GM12878 (cell line): Measurements from ENCODE around the gene PRDM12. TPM values are rescaled to one million over a fixed set of nuclear protein-coding genes. Genes with fewer than 3 reads are reported as not detected.

Source experiments
- ATAC-seq: fragments of 200-7000 bp; cut with Tn5 transposase; 3 replicates; pipeline ENCODE4 v1.9.1; 2020; ENCODE audit warnings: mild to moderate bottlenecking, moderate library complexity
- BruUV-seq: library from RNA; stranded (reverse); fragments of 400-500 nt; replicated peaks from 2 replicates; lab custom pipeline; 2021; lab: Mats Ljungman, UMichigan
- CTCF ChIA-PET: fragments of 300-600 bp; sonication (Branson Sonifier 250); formaldehyde crosslinking; extraction: SDS; loops from one replicate; lab custom pipeline; 2021; ENCODE audit warnings: inconsistent platforms; lab: Yijun Ruan, JAX
- POLR2A ChIA-PET: fragments of 350-600 bp; formaldehyde crosslinking; extraction: SDS; loops from one replicate; lab custom pipeline; 2021; ENCODE audit warnings: inconsistent platforms; lab: Charles Lee
- RAD21 ChIA-PET: fragments of 300-600 bp; sonication (Branson Sonifier 250); formaldehyde crosslinking; loops from one replicate; lab custom pipeline; 2023; ENCODE audit warnings: antibody characterized with exemption; ENCODE audit not compliant: unreplicated experiment; lab: Charles Lee
- SMC1A ChIA-PET: fragments of 300-600 bp; sonication (Branson Sonifier 250); formaldehyde crosslinking; loops from one replicate; lab custom pipeline; 2023; ENCODE audit not compliant: unreplicated experiment, uncharacterized antibody; lab: Charles Lee
- DNase-seq: peaks from one replicate; pipeline ENCODE4 v3.0.0-alpha.2; 2011; ENCODE audit warnings: low read depth, low spot score
- FAIRE-seq: peaks from 3 replicates; lab custom pipeline; 2011; peaks lifted over from hg19 to GRCh38; lab: Jason Lieb, UNC
- H2AFZ ChIP-seq: 2 replicates; pipeline ENCODE4 v1.6.0; 2011; ENCODE audit warnings: low read depth, low read length, control low read depth; ENCODE audit not compliant: control insufficient read depth
- H3K27ac ChIP-seq: 2 replicates; pipeline ENCODE4 v1.5.1; 2011; ENCODE audit warnings: control low read depth; ENCODE audit not compliant: control insufficient read depth, insufficient read depth
- H3K27me3 ChIP-seq, 2 experiments: replicated peaks in 1 of 2; 2 replicates each; pipeline versions ENCODE4 v1.6.0 to v1.6.1; 2011; ENCODE audit warnings: low read length in 1 of 2; ENCODE audit not compliant: control insufficient read depth in 2 of 2, insufficient read depth in 2 of 2
- H3K36me3 ChIP-seq, 2 experiments: 2 replicates each; pipeline ENCODE4 v1.5.1; 2011; ENCODE audit warnings: low read length in 1 of 2; ENCODE audit not compliant: control insufficient read depth in 2 of 2, insufficient read depth in 2 of 2
- H3K4me1 ChIP-seq: 2 replicates; pipeline ENCODE4 v1.6.1; 2011; ENCODE audit warnings: mild to moderate bottlenecking, low read length, moderate library complexity, mixed read lengths; ENCODE audit not compliant: control insufficient read depth, insufficient read depth
- H3K4me2 ChIP-seq: 2 replicates; pipeline ENCODE4 v1.6.0; 2011; ENCODE audit warnings: control low read depth; ENCODE audit not compliant: control insufficient read depth, insufficient read depth
- H3K4me3 ChIP-seq: fragments of 200-600 bp; sonication (generic); 2 replicates; pipeline ENCODE4 v1.5.1; 2016
- H3K79me2 ChIP-seq: 2 replicates; pipeline ENCODE4 v1.6.0; 2011; ENCODE audit warnings: low read length; ENCODE audit not compliant: control insufficient read depth, insufficient read depth
- H3K9ac ChIP-seq: 2 replicates; pipeline ENCODE4 v1.8.0; 2011; ENCODE audit warnings: low read length, control low read depth, mixed read lengths; ENCODE audit not compliant: control insufficient read depth, insufficient read depth
- H3K9me3 ChIP-seq: replicated peaks from 3 replicates; pipeline ENCODE4 v1.5.1; 2011; ENCODE audit warnings: mild to moderate bottlenecking, low read length; ENCODE audit not compliant: control insufficient read depth, insufficient read depth
- H4K20me1 ChIP-seq: 2 replicates; pipeline ENCODE4 v1.6.0; 2011; ENCODE audit not compliant: control insufficient read depth, insufficient read depth
- BCLAF1 ChIP-seq: fragments of 450-650 bp; IDR thresholded peaks from 2 replicates; pipeline ENCODE4 v1.6.1; 2017; ENCODE audit warnings: antibody characterized with exemption, mild to moderate bottlenecking, moderate library complexity
- CHD1 ChIP-seq: IDR thresholded peaks from 2 replicates; pipeline ENCODE4 v1.6.1; 2012; ENCODE audit warnings: low read depth, low read length, improper control_type of control experiment
- FOXM1 ChIP-seq: IDR thresholded peaks from 2 replicates; pipeline ENCODE4 v1.6.1; 2012; ENCODE audit warnings: low read depth, mild to moderate bottlenecking, inconsistent platforms, low read length, moderate library complexity
- GABPA ChIP-seq: IDR thresholded peaks from 2 replicates; pipeline ENCODE4 v1.6.1; 2014; ENCODE audit warnings: antibody characterized with exemption, low read depth, mild to moderate bottlenecking, inconsistent platforms
- GATAD2B ChIP-seq: fragments of 450-650 bp; conservative IDR thresholded peaks from 2 replicates; pipeline ENCODE4 v1.6.1; 2017; ENCODE audit warnings: low read depth, mild to moderate bottlenecking, moderate library complexity
- HDAC2 ChIP-seq: fragments of 200-600 bp; sonication (generic); IDR thresholded peaks from 2 replicates; pipeline ENCODE4 v1.6.1; 2017
- HDAC6 ChIP-seq: fragments of 200-600 bp; sonication (generic); IDR thresholded peaks from one replicate; pipeline ENCODE4 v1.8.0; 2017; ENCODE audit warnings: antibody characterized with exemption; ENCODE audit not compliant: unreplicated experiment
- IKZF1 ChIP-seq: fragments of 450-650 bp; conservative IDR thresholded peaks from 2 replicates; pipeline ENCODE4 v1.6.1; 2017; ENCODE audit warnings: antibody characterized with exemption, mild to moderate bottlenecking
- IKZF2 ChIP-seq, 2 experiments: fragments of 450-650 bp; IDR thresholded peaks; 2 replicates each; pipeline ENCODE4 v1.6.1; 2017; ENCODE audit warnings: mild to moderate bottlenecking in 2 of 2, moderate library complexity in 2 of 2
- POLR2A ChIP-seq: IDR thresholded peaks from 2 replicates; pipeline ENCODE4 v1.6.1; 2011; ENCODE audit warnings: low read depth, mild to moderate bottlenecking, low read length
- POLR2AphosphoS5 ChIP-seq: IDR thresholded peaks from 2 replicates; pipeline ENCODE4 v1.6.1; 2011; ENCODE audit warnings: mild to moderate bottlenecking, low read length, inconsistent platforms
- SP1 ChIP-seq: IDR thresholded peaks from one replicate; pipeline ENCODE4 v1.6.1; 2011; ENCODE audit warnings: low read depth, low read length
- STAT3 ChIP-seq: IDR thresholded peaks from 2 replicates; pipeline ENCODE4 v1.6.1; 2011; ENCODE audit warnings: low read depth, low read length, improper control_type of control experiment
- SUPT20H ChIP-seq: IDR thresholded peaks from 2 replicates; pipeline ENCODE4 v1.6.1; 2011; ENCODE audit warnings: low read depth, mild to moderate bottlenecking, low read length, moderate library complexity, borderline replicate concordance; ENCODE audit not compliant: control insufficient read depth
- ZBED1 ChIP-seq: IDR thresholded peaks from 2 replicates; pipeline ENCODE4 v1.6.1; 2016; ENCODE audit warnings: borderline replicate concordance
- ZNF24 ChIP-seq: fragments of 450-650 bp; IDR thresholded peaks from 2 replicates; pipeline ENCODE4 v1.6.1; 2017; ENCODE audit warnings: antibody characterized with exemption, mild to moderate bottlenecking
- WGBS: methylation state at CpG from one replicate; pipeline ENCODE4 v1.1.6; 2016; ENCODE audit warnings: low lambda C conversion rate; ENCODE audit not compliant: insufficient replicate concordance, insufficient coverage; ENCODE audit errors: missing lambda C conversion rate; 5-methylcytosine and 5-hydroxymethylcytosine counted together
- in situ Hi-C: fragments of 300-500 bp; cut with MboI; formaldehyde crosslinking; loops from 9 replicates; pipeline ENCODE4 v1.14.3; 2018; ENCODE audit warnings: mixed read lengths
- intact Hi-C: fragments of 100-400 bp; cut with micrococcal nuclease; formaldehyde crosslinking; loops from one replicate; pipeline ENCODE4 v1.14.2; 2022; ENCODE audit not compliant: unreplicated experiment
- polyA plus RNA-seq, 11 experiments: library from polyadenylated mRNA; depleted of rRNA in 4 of 11; unstranded in 6 of 11; stranded (reverse) in 5 of 11; fragments of >200 nt; fragmentation: Nextera tagmentation in 4 of 11; fragmentation: Illumina TruSeq in 1 of 11; extraction: Ambion mirVana in 4 of 11; extraction: Trizol in 1 of 11; gene quantifications; 1 replicate in 1 of 11; 2 replicates in 10 of 11; pipeline versions ENCODE4 v1.2.1 to v1.2.3, GENCODE V29; 2011 to 2016; ENCODE audit warnings: inconsistent platforms in 2 of 11, missing spikeins in 2 of 11, low read depth in 1 of 11
- total RNA-seq, 4 experiments: library from RNA; depleted of rRNA in 3 of 4; stranded (reverse); fragments of >200 nt in 3 of 4; fragmentation: Illumina TruSeq in 1 of 4; extraction: Trizol in 1 of 4; gene quantifications; 2 replicates each; pipeline versions ENCODE4 v1.2.1 to v1.2.3, GENCODE V29; 2013 to 2021
- TF ChIP-seq, protein P1 (sequence below): fragments of 450-650 bp; conservative IDR thresholded peaks from 2 replicates; pipeline ENCODE4 v1.6.1; 2017; ENCODE audit warnings: mild to moderate bottlenecking, moderate library complexity
- TF ChIP-seq, protein P2 (sequence below), 3 experiments: IDR thresholded peaks in 2 of 3; conservative IDR thresholded peaks in 1 of 3; 2 replicates each; pipeline ENCODE4 v1.5.1; 2011; ENCODE audit warnings: low read depth in 3 of 3, low read length in 3 of 3, mild to moderate bottlenecking in 3 of 3, control low read depth in 2 of 3, moderate library complexity in 2 of 3, inconsistent platforms in 1 of 3, mixed read lengths in 1 of 3; ENCODE audit not compliant: control insufficient read depth in 2 of 3, insufficient read depth in 1 of 3; ENCODE audit errors: extremely low read depth in 1 of 3

The PRDM12 gene
- total and polyA plus RNA-seq, 10 of the 15 experiments (the other 5 are each of a cell fraction or from before 2014, with no cell fraction given): not detected

DNA sequence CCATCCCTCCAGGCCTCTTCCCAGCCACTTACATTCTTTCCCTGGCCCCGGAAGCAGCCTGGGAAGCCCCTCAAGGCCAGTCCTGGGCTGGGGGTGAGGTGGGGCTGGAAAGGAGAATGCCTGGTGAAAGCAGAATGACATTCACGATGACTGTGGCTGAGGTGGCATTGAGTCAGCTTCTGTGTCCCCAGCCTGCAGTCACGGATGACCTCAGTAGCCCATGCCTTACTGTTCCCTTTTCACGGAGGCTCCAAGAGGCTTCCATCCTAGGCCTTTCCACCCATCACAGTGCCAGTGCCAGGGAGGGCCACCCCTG is 2.7 kb downstream of the PRDM12 start:
- TF ChIP-seq GATAD2B (no peak), POLR2A (no peak), HDAC6 (no peak), BCLAF1 (no peak), STAT3 (no peak), ZNF24 (no peak), FOXM1 (no peak), IKZF1 (no peak), GABPA (no peak), ZBED1 (no peak), SUPT20H (no peak), IKZF2 (IDR thresholded peaks at IDR 0.05) (no peak), POLR2AphosphoS5 (no peak), CHD1 (no peak), SP1 (no peak), HDAC2 (no peak)
- TF ChIP-seq, protein P1, sequence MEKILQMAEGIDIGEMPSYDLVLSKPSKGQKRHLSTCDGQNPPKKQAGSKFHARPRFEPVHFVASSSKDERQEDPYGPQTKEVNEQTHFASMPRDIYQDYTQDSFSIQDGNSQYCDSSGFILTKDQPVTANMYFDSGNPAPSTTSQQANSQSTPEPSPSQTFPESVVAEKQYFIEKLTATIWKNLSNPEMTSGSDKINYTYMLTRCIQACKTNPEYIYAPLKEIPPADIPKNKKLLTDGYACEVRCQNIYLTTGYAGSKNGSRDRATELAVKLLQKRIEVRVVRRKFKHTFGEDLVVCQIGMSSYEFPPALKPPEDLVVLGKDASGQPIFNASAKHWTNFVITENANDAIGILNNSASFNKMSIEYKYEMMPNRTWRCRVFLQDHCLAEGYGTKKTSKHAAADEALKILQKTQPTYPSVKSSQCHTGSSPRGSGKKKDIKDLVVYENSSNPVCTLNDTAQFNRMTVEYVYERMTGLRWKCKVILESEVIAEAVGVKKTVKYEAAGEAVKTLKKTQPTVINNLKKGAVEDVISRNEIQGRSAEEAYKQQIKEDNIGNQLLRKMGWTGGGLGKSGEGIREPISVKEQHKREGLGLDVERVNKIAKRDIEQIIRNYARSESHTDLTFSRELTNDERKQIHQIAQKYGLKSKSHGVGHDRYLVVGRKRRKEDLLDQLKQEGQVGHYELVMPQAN: no peak
- TF ChIP-seq, protein P2, sequence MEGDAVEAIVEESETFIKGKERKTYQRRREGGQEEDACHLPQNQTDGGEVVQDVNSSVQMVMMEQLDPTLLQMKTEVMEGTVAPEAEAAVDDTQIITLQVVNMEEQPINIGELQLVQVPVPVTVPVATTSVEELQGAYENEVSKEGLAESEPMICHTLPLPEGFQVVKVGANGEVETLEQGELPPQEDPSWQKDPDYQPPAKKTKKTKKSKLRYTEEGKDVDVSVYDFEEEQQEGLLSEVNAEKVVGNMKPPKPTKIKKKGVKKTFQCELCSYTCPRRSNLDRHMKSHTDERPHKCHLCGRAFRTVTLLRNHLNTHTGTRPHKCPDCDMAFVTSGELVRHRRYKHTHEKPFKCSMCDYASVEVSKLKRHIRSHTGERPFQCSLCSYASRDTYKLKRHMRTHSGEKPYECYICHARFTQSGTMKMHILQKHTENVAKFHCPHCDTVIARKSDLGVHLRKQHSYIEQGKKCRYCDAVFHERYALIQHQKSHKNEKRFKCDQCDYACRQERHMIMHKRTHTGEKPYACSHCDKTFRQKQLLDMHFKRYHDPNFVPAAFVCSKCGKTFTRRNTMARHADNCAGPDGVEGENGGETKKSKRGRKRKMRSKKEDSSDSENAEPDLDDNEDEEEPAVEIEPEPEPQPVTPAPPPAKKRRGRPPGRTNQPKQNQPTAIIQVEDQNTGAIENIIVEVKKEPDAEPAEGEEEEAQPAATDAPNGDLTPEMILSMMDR (IDR thresholded peaks at IDR 0.05 in 2 of 3, conservative IDR thresholded peaks at IDR 0.05 in 1 of 3; ENCODE audit: control insufficient read depth in 2 of 3, extremely low read depth in 1 of 3, insufficient read depth in 1 of 3, low read depth in 3 of 3, low read length in 3 of 3): no peak
- FAIRE-seq: no peak
- intact Hi-C loops: no loop called here
- no peak for ATAC-seq
- ChIA-PET SMC1A (no interaction called here), CTCF (no interaction called here), POLR2A (no interaction called here), RAD21 (no interaction called here)
- Histone ChIP-seq H3K4me2 (no peak overlapping the region), H3K27ac (no peak overlapping the region), H3K9me3 (no peaks in the 10 kb centered on the region), H3K36me3 (no peaks in the 10 kb centered on the region), H3K79me2 (no peaks in the 10 kb centered on the region), H3K27me3 (peaks cover 11 to 22% of the 10 kb centered on the region in 2 experiments), H3K9ac (no peak overlapping the region), H4K20me1 (no peaks in the 10 kb centered on the region), H3K4me3 (no peak overlapping the region), H2AFZ (no peak overlapping the region), H3K4me1 (no peaks in the 10 kb centered on the region)
- no peak for DNase-seq
- no TSS peak for BruUV-seq
- WGBS: 0% methylated on average over 2 of the region's 4 CpGs
- in situ Hi-C loops: no loop called here
